Kidney (tissue), 14 donors: ENCODE results near the gene MBD3. TPM values are rescaled to one million over a fixed set of nuclear protein-coding genes. Genes with fewer than 3 reads are reported as not detected.

Source experiments
- DNase-seq, 5 donors: peaks; one replicate each; pipeline ENCODE4 v3.0.0-alpha.2; 2013 to 2020
- FAIRE-seq: peaks from 2 replicates; lab custom pipeline; 2012; peaks lifted over from hg19 to GRCh38; lab: Jason Lieb, UNC
- H3K27ac ChIP-seq, 2 donors: one replicate each; pipeline ENCODE4 v1.7.0; 2013; ENCODE audit warnings: low read depth in 2 of 2, low read length in 2 of 2, inconsistent platforms in 1 of 2
- H3K27me3 ChIP-seq: one replicate; pipeline ENCODE4 v1.7.1; 2013; ENCODE audit warnings: low read length, inconsistent platforms; ENCODE audit not compliant: control insufficient read depth, insufficient read depth
- H3K36me3 ChIP-seq, 3 donors: one replicate each; pipeline versions ENCODE4 v1.7.0 to v1.7.1; 2013; ENCODE audit warnings: low read length in 3 of 3, control low read depth in 1 of 3, inconsistent platforms in 1 of 3; ENCODE audit not compliant: insufficient read depth in 3 of 3, control insufficient read depth in 2 of 3
- H3K4me1 ChIP-seq, 3 donors: one replicate each; pipeline versions ENCODE4 v1.7.0 to v1.7.1; 2013; ENCODE audit warnings: low read length in 3 of 3, inconsistent platforms in 1 of 3, low read depth in 1 of 3; ENCODE audit not compliant: control insufficient read depth in 2 of 3, insufficient read depth in 2 of 3
- H3K4me3 ChIP-seq, 3 donors: one replicate each; pipeline versions ENCODE4 v1.7.0 to v1.8.1; 2013; ENCODE audit warnings: low read length in 3 of 3, control low read depth in 1 of 3, inconsistent platforms in 1 of 3
- H3K9ac ChIP-seq, 3 donors: one replicate each; pipeline versions ENCODE4 v1.7.0 to v1.7.1; 2013; ENCODE audit warnings: low read length in 3 of 3, control low read depth in 1 of 3, inconsistent platforms in 1 of 3
- H3K9me3 ChIP-seq, 3 donors: one replicate each; pipeline versions ENCODE4 v1.7.0 to v1.7.1; 2013; ENCODE audit warnings: low read length in 3 of 3, control low read depth in 1 of 3, inconsistent platforms in 1 of 3; ENCODE audit not compliant: control insufficient read depth in 2 of 3, insufficient read depth in 1 of 3
- intact Hi-C: fragments of 100-400 bp; cut with DNase I; formaldehyde crosslinking; loops from one replicate; pipeline ENCODE4 v1.11.1; 2022
- polyA plus RNA-seq: library from polyadenylated mRNA; stranded (reverse); fragments of 350-450 nt; fragmentation: Illumina TruSeq; extraction: RNeasy Lipid Tissue Mini Kit (QIAGEN cat#74804); gene quantifications from one replicate; pipeline ENCODE4 v1.2.3, GENCODE V29; 2014; ENCODE audit warnings: low read depth, low replicate concordance; ENCODE audit not compliant: insufficient read depth
- total RNA-seq: library from RNA; stranded (reverse); fragmentation: NEBNext Ultra II Directional; extraction: Animal tissue kit (Norgen Biotek cat#: 25700); gene quantifications from one replicate; pipeline ENCODE4 v1.2.1, GENCODE V29; 2021
- TF ChIP-seq, protein P1 (sequence below): IDR thresholded peaks from 3 replicates; pipeline ENCODE4 v1.5.1; 2012; ENCODE audit warnings: mild to moderate bottlenecking, moderate library complexity, borderline replicate concordance; ENCODE audit not compliant: insufficient read depth; ENCODE audit errors: extremely low read depth
- donor health status: control.
- donor health status: control.
- donor health status: control.
- donor health status: control.
- donor health status: control.
- donor health status: DM: yes; HTN: yes; CAD: no.
- donor health status: Normal renal cell carcinoma (clear cell type).

Gene MBD3
- total and polyA plus RNA-seq, 2 donors from 2014 or later = 62.5 to 76.1 TPM

DNA sequence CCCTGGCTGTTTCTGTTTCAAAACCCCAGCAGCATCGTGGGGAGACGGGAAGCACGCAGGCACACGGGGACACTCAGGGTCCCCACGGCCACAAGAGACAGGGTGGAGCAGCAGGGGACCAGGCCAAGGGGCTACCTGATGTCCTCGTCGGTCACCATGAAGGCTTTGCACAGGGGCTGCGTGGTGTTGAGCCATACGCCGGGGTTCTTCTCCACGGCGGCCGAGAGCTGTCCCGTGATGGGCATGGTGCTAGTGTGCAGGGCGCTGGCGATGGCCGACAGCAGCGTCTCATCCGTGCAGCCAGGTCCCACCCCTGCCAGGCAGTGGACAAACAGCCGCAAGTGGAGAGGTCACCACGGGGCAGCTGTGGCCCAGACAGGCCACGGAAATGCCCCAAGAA, 11.7 kb downstream of the MBD3 start:
- TF ChIP-seq, protein P1, sequence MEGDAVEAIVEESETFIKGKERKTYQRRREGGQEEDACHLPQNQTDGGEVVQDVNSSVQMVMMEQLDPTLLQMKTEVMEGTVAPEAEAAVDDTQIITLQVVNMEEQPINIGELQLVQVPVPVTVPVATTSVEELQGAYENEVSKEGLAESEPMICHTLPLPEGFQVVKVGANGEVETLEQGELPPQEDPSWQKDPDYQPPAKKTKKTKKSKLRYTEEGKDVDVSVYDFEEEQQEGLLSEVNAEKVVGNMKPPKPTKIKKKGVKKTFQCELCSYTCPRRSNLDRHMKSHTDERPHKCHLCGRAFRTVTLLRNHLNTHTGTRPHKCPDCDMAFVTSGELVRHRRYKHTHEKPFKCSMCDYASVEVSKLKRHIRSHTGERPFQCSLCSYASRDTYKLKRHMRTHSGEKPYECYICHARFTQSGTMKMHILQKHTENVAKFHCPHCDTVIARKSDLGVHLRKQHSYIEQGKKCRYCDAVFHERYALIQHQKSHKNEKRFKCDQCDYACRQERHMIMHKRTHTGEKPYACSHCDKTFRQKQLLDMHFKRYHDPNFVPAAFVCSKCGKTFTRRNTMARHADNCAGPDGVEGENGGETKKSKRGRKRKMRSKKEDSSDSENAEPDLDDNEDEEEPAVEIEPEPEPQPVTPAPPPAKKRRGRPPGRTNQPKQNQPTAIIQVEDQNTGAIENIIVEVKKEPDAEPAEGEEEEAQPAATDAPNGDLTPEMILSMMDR = no peak
- Histone ChIP-seq H3K27me3 (no peaks in the 10 kb centered on the region), H3K27ac (no peak overlapping the region), H3K9ac (no peak overlapping the region), H3K36me3 (peaks cover 0 to 9% (median 0%) of the 10 kb centered on the region in 3 donors), H3K4me3 (no peak overlapping the region), H3K4me1 (no peaks in the 10 kb centered on the region), H3K9me3 (no peaks in the 10 kb centered on the region)
- FAIRE-seq (no peak), DNase-seq (no peak)
- intact Hi-C loops = no loop called here

DNA sequence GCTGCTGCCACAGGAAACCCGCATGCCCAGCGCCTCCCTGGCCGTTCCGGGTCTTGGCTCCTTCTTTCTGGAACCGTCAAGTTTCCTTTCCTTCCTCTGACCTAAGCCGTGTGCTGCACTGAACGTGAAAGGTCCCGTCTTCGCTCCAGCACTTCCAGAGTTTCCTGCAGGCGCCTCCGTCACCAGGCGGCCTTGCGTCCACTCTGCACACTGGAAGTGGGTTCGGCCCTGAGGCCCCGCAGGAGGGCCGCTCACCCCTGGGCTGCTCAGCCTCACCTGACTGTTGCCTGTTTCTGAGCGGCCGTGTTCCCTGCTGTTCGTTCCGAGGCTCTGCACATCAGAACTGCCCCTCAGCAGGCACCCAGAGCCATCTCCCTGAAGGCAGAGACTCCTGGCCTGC, 12.3 kb downstream of the MBD3 start:
- FAIRE-seq = no peak
- TF ChIP-seq, protein P1 = no peak
- intact Hi-C loops = no loop called here
- DNase-seq = no peak
- Histone ChIP-seq H3K9ac (no peak overlapping the region), H3K36me3 (peaks cover 0 to 9% (median 0%) of the 10 kb centered on the region in 3 donors), H3K9me3 (no peaks in the 10 kb centered on the region), H3K4me3 (no peak overlapping the region), H3K27ac (no peak overlapping the region), H3K27me3 (no peaks in the 10 kb centered on the region), H3K4me1 (no peaks in the 10 kb centered on the region)

- intact Hi-C loops = no loop called here
- no peak for FAIRE-seq
These were observed 13.4 kb downstream of the MBD3 start for GRCh38 chr19:1579222-1579621.

More at GRCh38 chr19:1579222-1579621, 13.4 kb downstream of the MBD3 start:
- Histone ChIP-seq H3K4me3 (no peak overlapping the region), H3K27ac (no peak overlapping the region), H3K9me3 (no peaks in the 10 kb centered on the region), H3K9ac (no peak overlapping the region), H3K36me3 (peaks cover 0 to 9% (median 0%) of the 10 kb centered on the region in 3 donors), H3K4me1 (no peaks in the 10 kb centered on the region), H3K27me3 (no peaks in the 10 kb centered on the region)
- DNase-seq = no peak
- TF ChIP-seq, protein P1 = no peak
